Measurements from ENCODE around the gene CABCOCO1. TPM values are rescaled to one million over a fixed set of nuclear protein-coding genes. Genes with fewer than 3 reads are reported as not detected.

Gene CABCOCO1
- total RNA-seq, 2 donors from 2014 or later, result 1.0 to 1.1 TPM

GRCh38 chr10:61623161-61623560, 39.6 kb upstream of the CABCOCO1 start:
- no peak overlapping the region for H3K27ac Mint-ChIP-seq

GRCh38 chr10:61626209-61626608, 36.5 kb upstream of the CABCOCO1 start:
- Mint-ChIP-seq H3K36me3 (ENCODE audit: low read depth) (no peaks in the 10 kb centered on the region), H3K27ac (no peak overlapping the region), H3K4me1 (peaks cover 5% of the 10 kb centered on the region), H3K9me3 (no peaks in the 10 kb centered on the region), H3K4me3 (no peak overlapping the region), H3K27me3 (ENCODE audit: insufficient read depth) (no peaks in the 10 kb centered on the region)
- no peak overlapping the region for H3K4me3 ChIP-seq (ENCODE audit: low read length)
- no peaks in the 10 kb centered on the region for H3K36me3 ChIP-seq (ENCODE audit: control insufficient read depth, insufficient read depth, low read length)
- DNase-seq, result no peak
- H3K27ac ChIP-seq (ENCODE audit: low read depth, low read length), result no peak overlapping the region
- no peaks in the 10 kb centered on the region for H3K27me3 ChIP-seq (ENCODE audit: control insufficient read depth, insufficient read depth, low read length, poor library complexity, severe bottlenecking)
- no peaks in the 10 kb centered on the region for H3K4me1 ChIP-seq (ENCODE audit: control insufficient read depth, insufficient read depth, low read length)
- no peak for TF ChIP-seq CTCF (conservative IDR thresholded peaks at IDR 0.05)
- no peak overlapping the region for H3K9ac ChIP-seq (ENCODE audit: extremely low read depth, low read length, poor library complexity, severe bottlenecking)
- 93 to 94% methylated on average over 2 of the region's 2 CpGs for WGBS, 2 experiments (ENCODE audit: insufficient coverage in 1 of 2, insufficient read length in 1 of 2)
- H3K9me3 ChIP-seq (ENCODE audit: control insufficient read depth, low read length), result no peaks in the 10 kb centered on the region

More at GRCh38 chr10:61623161-61623560, 39.6 kb upstream of the CABCOCO1 start:
- Mint-ChIP-seq H3K4me3 (no peak overlapping the region), H3K9me3 (no peaks in the 10 kb centered on the region), H3K4me1 (peaks cover 5% of the 10 kb centered on the region), H3K27me3 (ENCODE audit: insufficient read depth) (no peaks in the 10 kb centered on the region), H3K36me3 (ENCODE audit: low read depth) (no peaks in the 10 kb centered on the region)
- DNase-seq, result no peak
- Histone ChIP-seq H3K27ac (ENCODE audit: low read depth, low read length) (peak overlapping the region; percentile 90), H3K4me3 (ENCODE audit: low read length) (no peak overlapping the region), H3K4me1 (ENCODE audit: control insufficient read depth, insufficient read depth, low read length) (no peaks in the 10 kb centered on the region), H3K9me3 (ENCODE audit: control insufficient read depth, low read length) (no peaks in the 10 kb centered on the region), H3K36me3 (ENCODE audit: control insufficient read depth, insufficient read depth, low read length) (no peaks in the 10 kb centered on the region), H3K27me3 (ENCODE audit: control insufficient read depth, insufficient read depth, low read length, poor library complexity, severe bottlenecking) (no peaks in the 10 kb centered on the region), H3K9ac (ENCODE audit: extremely low read depth, low read length, poor library complexity, severe bottlenecking) (no peak overlapping the region)
- WGBS, 2 experiments (ENCODE audit: insufficient coverage in 1 of 2, insufficient read length in 1 of 2), result 79 to 82% methylated on average over 3 to 4 of the region's 4 CpGs
- TF ChIP-seq CTCF (conservative IDR thresholded peaks at IDR 0.05), result no peak

GRCh38 chr10:61627266-61627665, 35.5 kb upstream of the CABCOCO1 start:
- no peak for TF ChIP-seq CTCF (conservative IDR thresholded peaks at IDR 0.05)
- no peaks in the 10 kb centered on the region for H3K36me3 ChIP-seq (ENCODE audit: control insufficient read depth, insufficient read depth, low read length)
- H3K4me1 ChIP-seq (ENCODE audit: control insufficient read depth, insufficient read depth, low read length), result no peaks in the 10 kb centered on the region
- Mint-ChIP-seq H3K36me3 (ENCODE audit: low read depth) (no peaks in the 10 kb centered on the region), H3K4me3 (no peak overlapping the region), H3K27me3 (ENCODE audit: insufficient read depth) (no peaks in the 10 kb centered on the region), H3K27ac (no peak overlapping the region), H3K4me1 (peaks cover 5% of the 10 kb centered on the region), H3K9me3 (no peaks in the 10 kb centered on the region)
- no peak overlapping the region for H3K27ac ChIP-seq (ENCODE audit: low read depth, low read length)
- no peak overlapping the region for H3K9ac ChIP-seq (ENCODE audit: extremely low read depth, low read length, poor library complexity, severe bottlenecking)
- WGBS, 2 experiments (ENCODE audit: insufficient coverage in 1 of 2, insufficient read length in 1 of 2), result 89 to 100% methylated on average over 1 to 5 of the region's 5 CpGs
- H3K27me3 ChIP-seq (ENCODE audit: control insufficient read depth, insufficient read depth, low read length, poor library complexity, severe bottlenecking), result no peaks in the 10 kb centered on the region
- no peaks in the 10 kb centered on the region for H3K9me3 ChIP-seq (ENCODE audit: control insufficient read depth, low read length)
- no peak for DNase-seq
- no peak overlapping the region for H3K4me3 ChIP-seq (ENCODE audit: low read length)

Data from endodermal cell (in vitro differentiated cells).